Vagina (tissue), 2 donors: Measurements from ENCODE around the gene ERP29. TPM values are rescaled to one million over a fixed set of nuclear protein-coding genes. Genes with fewer than 3 reads are reported as not detected.

Source experiments
- DNase-seq, 2 donors: peaks; one replicate each; pipeline ENCODE4 v3.0.0-alpha.2; 2017; ENCODE audit errors: extremely low spot score in 2 of 2
- H3K27ac ChIP-seq: fragments of 200-600 bp; sonication (generic); one replicate; pipeline ENCODE4 v1.5.1; 2019
- H3K27me3 ChIP-seq: fragments of 200-600 bp; sonication (generic); one replicate; pipeline ENCODE4 v1.5.1; 2019
- H3K36me3 ChIP-seq, 2 donors: fragments of 200-600 bp; sonication (generic); one replicate each; pipeline ENCODE4 v1.5.1; 2017 to 2019
- H3K4me1 ChIP-seq: fragments of 200-600 bp; sonication (generic); one replicate; pipeline ENCODE4 v1.5.1; 2019
- H3K4me3 ChIP-seq, 2 donors: fragments of 200-600 bp; sonication (generic); 1 replicate in 1 of 2; 2 replicates in 1 of 2; pipeline ENCODE4 v1.5.1; 2016 to 2019
- H3K9me3 ChIP-seq: fragments of 200-600 bp; sonication (generic); one replicate; pipeline ENCODE4 v1.5.1; 2019
- POLR2A ChIP-seq, 2 donors: fragments of 450-650 bp; IDR thresholded peaks; one replicate each; pipeline ENCODE4 v1.6.1; 2017; ENCODE audit warnings: antibody characterized with exemption in 2 of 2, mild to moderate bottlenecking in 2 of 2, moderate library complexity in 2 of 2
- POLR2AphosphoS5 ChIP-seq, 2 donors: sonication (generic); formaldehyde crosslinking; IDR thresholded peaks; one replicate each; pipeline ENCODE4 v1.9.0; 2017; ENCODE audit warnings: antibody characterized with exemption in 2 of 2, mild to moderate bottlenecking in 2 of 2, low read depth in 1 of 2; ENCODE audit not compliant: insufficient read depth in 1 of 2
- intact Hi-C: fragments of 100-400 bp; cut with DNase I; formaldehyde crosslinking; loops from one replicate; pipeline ENCODE4 v1.15.1; 2023
- total RNA-seq: library from RNA; depleted of rRNA; stranded (reverse); fragments of >200 nt; gene quantifications from one replicate; pipeline ENCODE4 v1.2.3, GENCODE V29; 2016
- TF ChIP-seq, protein P1 (sequence below), 3 experiments: fragments of 450-650 bp in 2 of 3; fragments of 200-600 bp in 1 of 3; sonication (generic) in 1 of 3; IDR thresholded peaks; one replicate each; pipeline ENCODE4 v1.5.1; 2017 to 2019; ENCODE audit warnings: antibody characterized with exemption in 3 of 3, mild to moderate bottlenecking in 2 of 3, moderate library complexity in 2 of 3

The ERP29 gene
- 26.5 TPM for total RNA-seq

DNA sequence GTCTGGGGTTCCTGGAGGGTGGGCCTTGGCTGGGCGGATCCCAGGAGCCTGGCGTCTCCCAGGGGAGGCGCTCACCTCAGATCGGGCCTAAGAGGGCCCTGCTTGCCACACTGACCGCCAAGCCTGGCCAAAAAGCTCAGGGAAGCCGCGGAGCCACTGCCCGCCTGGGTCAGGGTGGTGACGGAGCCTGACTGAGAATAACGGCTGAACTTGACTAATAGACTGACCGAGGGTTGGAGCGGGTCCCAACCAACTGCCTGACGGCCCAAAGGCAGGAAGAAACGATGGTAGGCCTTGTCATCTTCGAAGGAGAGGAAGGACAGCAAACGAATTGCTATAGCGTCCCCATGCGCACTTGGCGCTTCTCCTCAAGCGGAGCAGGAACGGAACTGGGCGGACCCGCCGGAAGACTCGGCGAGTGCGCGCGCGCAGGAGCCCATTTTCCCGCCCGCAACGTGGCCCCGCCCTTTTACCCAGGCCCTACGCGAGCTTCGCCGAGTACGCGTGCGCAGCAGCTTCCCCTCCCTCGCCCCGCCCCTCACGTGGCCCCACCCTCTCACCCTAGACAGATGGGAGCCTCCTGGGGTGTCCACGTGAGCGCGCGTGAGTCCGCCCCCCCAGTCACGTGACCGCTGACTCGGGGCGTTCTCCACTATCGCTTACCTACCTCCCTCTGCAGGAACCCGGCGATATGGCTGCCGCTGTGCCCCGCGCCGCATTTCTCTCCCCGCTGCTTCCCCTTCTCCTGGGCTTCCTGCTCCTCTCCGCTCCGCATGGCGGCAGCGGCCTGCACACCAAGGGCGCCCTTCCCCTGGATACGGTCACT, at the start of gene ERP29, which contains the start of gene TMEM116:
Gene ERP29, plus strand, starts transcription at position 652 of the 826 bp plus-strand sequence. Its CDS starts 40 bp downstream, at position 692.
Gene TMEM116, minus strand, starts transcription at position 391 of the 826 bp plus-strand sequence. CDS start 7,895 bp downstream, outside the sequence.
- H3K4me3 ChIP-seq = peak within 1 kb of the TSS; percentile 91
- no peaks in the 10 kb centered on the region for H3K27me3 ChIP-seq
- TF ChIP-seq, protein P1, sequence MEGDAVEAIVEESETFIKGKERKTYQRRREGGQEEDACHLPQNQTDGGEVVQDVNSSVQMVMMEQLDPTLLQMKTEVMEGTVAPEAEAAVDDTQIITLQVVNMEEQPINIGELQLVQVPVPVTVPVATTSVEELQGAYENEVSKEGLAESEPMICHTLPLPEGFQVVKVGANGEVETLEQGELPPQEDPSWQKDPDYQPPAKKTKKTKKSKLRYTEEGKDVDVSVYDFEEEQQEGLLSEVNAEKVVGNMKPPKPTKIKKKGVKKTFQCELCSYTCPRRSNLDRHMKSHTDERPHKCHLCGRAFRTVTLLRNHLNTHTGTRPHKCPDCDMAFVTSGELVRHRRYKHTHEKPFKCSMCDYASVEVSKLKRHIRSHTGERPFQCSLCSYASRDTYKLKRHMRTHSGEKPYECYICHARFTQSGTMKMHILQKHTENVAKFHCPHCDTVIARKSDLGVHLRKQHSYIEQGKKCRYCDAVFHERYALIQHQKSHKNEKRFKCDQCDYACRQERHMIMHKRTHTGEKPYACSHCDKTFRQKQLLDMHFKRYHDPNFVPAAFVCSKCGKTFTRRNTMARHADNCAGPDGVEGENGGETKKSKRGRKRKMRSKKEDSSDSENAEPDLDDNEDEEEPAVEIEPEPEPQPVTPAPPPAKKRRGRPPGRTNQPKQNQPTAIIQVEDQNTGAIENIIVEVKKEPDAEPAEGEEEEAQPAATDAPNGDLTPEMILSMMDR (IDR thresholded peaks at IDR 0.05) = peak in 2 of 3 experiments; percentile 4 to 69
- TF ChIP-seq POLR2A (IDR thresholded peaks at IDR 0.05) = peak in 1 of 2 donors; percentile 97
- TF ChIP-seq POLR2AphosphoS5 (IDR thresholded peaks at IDR 0.05; ENCODE audit: insufficient read depth in 1 of 2, low read depth in 1 of 2) = peak; percentile 95 to 99
- peak; percentile 98 to 100 for DNase-seq
- peak within 1 kb of the TSS; percentile 97 for H3K27ac ChIP-seq
- H3K36me3 ChIP-seq = peaks cover 0 to 9% of the 10 kb centered on the region in 2 donors
- H3K4me1 ChIP-seq = peaks cover 41% of the 10 kb centered on the region
- H3K9me3 ChIP-seq = no peaks in the 10 kb centered on the region
- intact Hi-C loops = no loop called here

DNA sequence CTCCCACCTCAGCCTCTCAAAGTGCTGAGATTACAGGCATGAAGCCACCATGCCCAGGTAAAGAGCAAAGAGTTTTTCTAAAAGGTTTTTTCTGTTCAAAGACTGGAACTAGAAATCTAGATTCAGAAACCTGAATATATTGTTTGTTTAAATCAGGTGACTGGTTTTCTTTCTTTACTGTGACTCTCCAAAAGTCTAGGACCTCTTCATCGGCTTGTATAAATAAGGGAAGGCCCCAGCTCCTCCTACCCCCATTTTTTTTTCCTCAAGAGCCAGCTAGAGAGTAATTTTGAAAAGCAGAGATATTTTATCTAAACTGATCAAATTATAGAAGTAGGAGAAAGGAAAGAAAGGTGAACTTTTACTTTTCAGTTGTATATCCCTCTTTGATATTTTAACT, 48.3 kb upstream of the ERP29 start:
- Histone ChIP-seq H3K27ac (no peak overlapping the region), H3K4me3 (no peak overlapping the region), H3K9me3 (no peaks in the 10 kb centered on the region), H3K36me3 (no peaks in the 10 kb centered on the region), H3K27me3 (no peaks in the 10 kb centered on the region), H3K4me1 (no peaks in the 10 kb centered on the region)
- no peak for DNase-seq
- TF ChIP-seq POLR2A (IDR thresholded peaks at IDR 0.05) = no peak
- intact Hi-C loops = no loop called here

DNA sequence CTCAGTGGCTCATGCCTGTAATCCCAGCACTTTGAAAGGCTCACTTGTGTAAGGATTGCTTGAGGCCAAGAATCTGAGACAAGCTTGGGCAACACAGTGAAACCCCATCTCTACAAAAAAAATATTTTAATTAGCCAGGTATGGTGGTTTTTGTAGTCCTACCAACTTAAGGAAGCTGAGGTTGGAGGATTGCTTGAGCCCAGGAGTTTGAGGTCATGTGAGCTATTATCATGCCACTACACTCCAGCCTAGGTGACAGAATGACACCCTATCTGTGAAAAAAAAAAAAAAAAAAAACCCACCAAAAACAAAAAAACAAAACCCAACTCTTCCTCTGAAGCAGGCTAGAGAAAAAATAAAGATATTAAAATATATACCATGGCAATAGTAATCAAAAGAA, 41.4 kb upstream of the ERP29 start:
- Histone ChIP-seq H3K9me3 (peaks cover 7% of the 10 kb centered on the region), H3K27ac (no peak overlapping the region), H3K27me3 (no peaks in the 10 kb centered on the region), H3K36me3 (no peaks in the 10 kb centered on the region), H3K4me3 (no peak overlapping the region), H3K4me1 (no peaks in the 10 kb centered on the region)
- intact Hi-C loops = no loop called here
- no peak for DNase-seq
- no peak for TF ChIP-seq POLR2AphosphoS5 (IDR thresholded peaks at IDR 0.05; ENCODE audit: insufficient read depth in 1 of 2, low read depth in 1 of 2)
- no peak for TF ChIP-seq POLR2A (IDR thresholded peaks at IDR 0.05)

DNA sequence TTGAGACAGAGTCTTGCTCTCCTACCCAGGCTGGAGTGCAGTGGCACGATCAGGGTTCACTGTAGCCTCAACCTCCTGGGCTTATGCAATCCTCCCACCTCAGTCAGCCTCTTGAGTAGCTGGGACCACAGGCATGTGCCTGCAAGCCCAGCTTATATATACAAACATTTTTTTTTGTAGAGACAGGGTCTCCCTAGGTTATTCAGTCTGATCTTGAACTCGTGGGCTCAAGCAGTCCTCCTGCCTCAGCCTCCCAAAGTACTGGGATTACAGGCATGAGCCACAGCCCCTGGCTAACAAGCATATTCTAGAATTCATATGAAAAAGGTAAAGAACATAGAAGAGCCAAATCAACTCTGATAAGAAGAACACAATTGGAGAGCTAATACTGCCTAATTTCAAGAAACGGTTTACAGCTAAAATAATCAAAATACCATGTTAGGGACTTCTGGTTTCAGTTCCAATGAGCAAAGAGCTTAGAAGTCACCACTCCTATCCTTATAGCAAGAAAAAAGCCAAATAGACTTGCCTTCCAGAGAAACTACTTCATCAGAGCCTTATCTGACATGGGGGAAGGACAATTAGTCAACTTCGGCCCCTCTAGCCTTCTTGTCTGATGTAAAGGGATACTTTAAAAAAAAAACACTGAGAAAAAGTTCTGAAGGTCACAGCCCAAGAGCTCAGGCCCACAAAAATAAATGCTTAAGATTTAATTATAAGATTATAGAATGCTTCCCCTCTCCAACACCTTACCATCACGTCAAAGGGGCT, 37.9 kb upstream of the ERP29 start:
- no peaks in the 10 kb centered on the region for H3K27me3 ChIP-seq
- intact Hi-C loops = no loop called here
- TF ChIP-seq POLR2A (IDR thresholded peaks at IDR 0.05) (no peak), POLR2AphosphoS5 (IDR thresholded peaks at IDR 0.05; ENCODE audit: insufficient read depth in 1 of 2, low read depth in 1 of 2) (no peak)
- TF ChIP-seq, protein P1 (IDR thresholded peaks at IDR 0.05) = no peak
- H3K27ac ChIP-seq = no peak overlapping the region
- DNase-seq = no peak
- H3K4me1 ChIP-seq = no peaks in the 10 kb centered on the region
- no peaks in the 10 kb centered on the region for H3K36me3 ChIP-seq
- peaks cover 7% of the 10 kb centered on the region for H3K9me3 ChIP-seq
- no peak overlapping the region for H3K4me3 ChIP-seq

DNA sequence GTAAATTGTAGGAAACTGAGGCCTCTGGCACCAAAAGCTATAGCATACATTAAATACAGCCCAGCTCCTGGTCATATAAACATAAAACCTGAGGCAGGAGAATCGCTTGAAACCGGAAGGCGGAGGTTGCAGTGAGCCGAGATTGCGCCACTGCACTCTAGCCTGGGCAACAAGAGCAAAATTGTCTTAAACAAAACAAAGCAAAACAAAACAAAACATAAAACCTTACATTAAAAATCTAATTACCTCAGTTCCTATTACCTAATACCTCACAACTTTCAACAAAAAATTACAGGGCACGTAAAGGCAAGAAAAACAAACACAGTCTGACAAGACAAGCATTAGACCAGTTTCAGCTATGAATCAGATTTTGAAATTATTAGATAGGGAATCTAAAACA, 36.9 kb upstream of the ERP29 start:
- intact Hi-C loops = no loop called here

More for the DNA sequence above, 36.9 kb upstream of the ERP29 start:
- Histone ChIP-seq H3K27ac (no peak overlapping the region), H3K9me3 (no peaks in the 10 kb centered on the region), H3K36me3 (no peaks in the 10 kb centered on the region), H3K27me3 (no peaks in the 10 kb centered on the region), H3K4me3 (no peak overlapping the region), H3K4me1 (no peaks in the 10 kb centered on the region)
- DNase-seq = no peak
- TF ChIP-seq POLR2AphosphoS5 (IDR thresholded peaks at IDR 0.05; ENCODE audit: insufficient read depth in 1 of 2, low read depth in 1 of 2) (no peak), POLR2A (IDR thresholded peaks at IDR 0.05) (no peak)
- TF ChIP-seq, protein P1 (IDR thresholded peaks at IDR 0.05) = no peak
